Ovary (tissue), 9 donors: ENCODE measurements around the gene GNG4. TPM values are rescaled to one million over a fixed set of nuclear protein-coding genes. Genes with fewer than 3 reads are reported as not detected.

ENCODE experiments used
- DNase-seq, 5 donors: peaks; one replicate each; pipeline ENCODE4 v3.0.0-alpha.2; 2019 to 2020
- H3K27ac ChIP-seq, 2 donors: fragments of 200-600 bp; one replicate each; pipeline versions ENCODE4 v1.5.1 to v1.8.0; 2019 to 2022
- H3K27me3 ChIP-seq: fragments of 200-600 bp; one replicate; pipeline ENCODE4 v1.8.0; 2022
- H3K36me3 ChIP-seq: fragments of 200-600 bp; sonication (generic); one replicate; pipeline ENCODE4 v1.5.1; 2019
- H3K4me1 ChIP-seq: one replicate; pipeline ENCODE4 v1.8.1; 2013; ENCODE audit warnings: mild to moderate bottlenecking, moderate library complexity; ENCODE audit not compliant: insufficient read depth
- H3K4me3 ChIP-seq: fragments of 200-600 bp; sonication (generic); one replicate; pipeline ENCODE4 v1.5.1; 2017
- H3K9me3 ChIP-seq, 2 donors: fragments of 200-600 bp in 1 of 2; sonication (generic) in 1 of 2; one replicate each; pipeline versions ENCODE4 v1.5.1 to v1.8.1; 2013 to 2019; ENCODE audit warnings: mild to moderate bottlenecking in 1 of 2, moderate library complexity in 1 of 2
- CTCF ChIP-seq, 3 donors: fragments of 450-650 bp in 2 of 3; fragments of 200-600 bp in 1 of 3; IDR thresholded peaks; one replicate each; pipeline versions ENCODE4 v1.5.1 to v1.8.0; 2016 to 2022; ENCODE audit warnings: antibody characterized with exemption in 3 of 3, mild to moderate bottlenecking in 1 of 3
- EP300 ChIP-seq: sonication (generic); formaldehyde crosslinking; IDR thresholded peaks from one replicate; pipeline ENCODE4 v1.6.1; 2017; ENCODE audit warnings: antibody characterized with exemption
- POLR2A ChIP-seq: fragments of 450-650 bp; IDR thresholded peaks from one replicate; pipeline ENCODE4 v1.6.1; 2017; ENCODE audit warnings: antibody characterized with exemption, mild to moderate bottlenecking, moderate library complexity
- WGBS, 3 donors: extraction: QIAGEN DNeasy Blood & Tissue Kit in 1 of 3; methylation state at CpG; one replicate each; pipeline versions ENCODE4 v1.1.5 to v1.1.7; 2013 to 2017; 5-methylcytosine and 5-hydroxymethylcytosine counted together
- intact Hi-C, 4 donors: fragments of 100-400 bp; cut with DNase I; formaldehyde crosslinking; loops; one replicate each; pipeline versions ENCODE4 v1.11.0 to v1.15.1; 2022 to 2023
- polyA plus RNA-seq, 2 donors: library from polyadenylated mRNA; stranded (reverse); fragments of 200-250 nt in 1 of 2; fragments of 350-450 nt in 1 of 2; fragmentation: Illumina TruSeq in 1 of 2; extraction: RNeasy Lipid Tissue Mini Kit (QIAGEN cat#74804) in 1 of 2; gene quantifications; one replicate each; pipeline ENCODE4 v1.2.3, GENCODE V29; 2013 to 2014
- total RNA-seq, 7 donors: library from RNA; depleted of rRNA in 2 of 7; stranded (reverse); fragments of >200 nt in 2 of 7; fragmentation: NEBNext Ultra II Directional in 3 of 7; extraction: Animal tissue kit (Norgen Biotek cat#: 25700) in 3 of 7; gene quantifications; one replicate each; pipeline versions ENCODE4 v1.1.0 to v1.2.4, GENCODE V29; 2016 to 2023
- donor health status: DM: no; HTN: no; CAD: no; lungs with moderate emphysema.
- donor health status: DM: no; HTN: no; CAD: no.
- donor health status: Bipolar disorder and iron deficiency.
- donor health status: DM: yes; HTN: yes; CAD: no.
- donor health status: DM: no; HTN: no; CAD: no.
- donor health status: DM: yes; HTN: yes; CAD: no.

Gene GNG4
- total and polyA plus RNA-seq, 9 donors: 14.2 to 62.4 (median 32.1) TPM

- Histone ChIP-seq H3K9me3 (no peaks in the 10 kb centered on the region), H3K4me1 (no peaks in the 10 kb centered on the region), H3K4me3 (no peak overlapping the region), H3K27ac (no peak overlapping the region), H3K36me3 (no peaks in the 10 kb centered on the region), H3K27me3 (no peaks in the 10 kb centered on the region)
- TF ChIP-seq POLR2A: no peak
- no peak for TF ChIP-seq CTCF (IDR thresholded peaks at IDR 0.05)
- no peak for TF ChIP-seq EP300
- no peak for DNase-seq
- intact Hi-C loops: no loop called here
- 83 to 94% (median 88%) methylated on average over 6 of the region's 6 CpGs for WGBS, 3 donors
These were observed 90.9 kb downstream of the GNG4 start for GRCh38 chr1:235558621-235559169.

GRCh38 chr1:235557495-235557894, 92.1 kb downstream of the GNG4 start:
- 86 to 90% (median 87%) methylated on average over 8 of the region's 8 CpGs for WGBS, 3 donors
- intact Hi-C loops: no loop called here
- Histone ChIP-seq H3K27ac (no peak overlapping the region), H3K27me3 (no peaks in the 10 kb centered on the region), H3K4me1 (no peaks in the 10 kb centered on the region), H3K36me3 (no peaks in the 10 kb centered on the region), H3K4me3 (no peak overlapping the region), H3K9me3 (no peaks in the 10 kb centered on the region)
- TF ChIP-seq POLR2A (no peak), EP300 (no peak), CTCF (IDR thresholded peaks at IDR 0.05) (no peak)
- no peak for DNase-seq

GRCh38 chr1:235556807-235557206, 92.8 kb downstream of the GNG4 start:
- no peak for TF ChIP-seq POLR2A
- TF ChIP-seq CTCF (IDR thresholded peaks at IDR 0.05): no peak
- no peak for TF ChIP-seq EP300
- 93 to 95% (median 94%) methylated on average over 11 of the region's 11 CpGs for WGBS, 3 donors
- H3K27me3 ChIP-seq: no peaks in the 10 kb centered on the region
- no peaks in the 10 kb centered on the region for H3K36me3 ChIP-seq
- no peaks in the 10 kb centered on the region for H3K4me1 ChIP-seq
- intact Hi-C loops: no loop called here
- no peak overlapping the region for H3K4me3 ChIP-seq
- H3K9me3 ChIP-seq: no peaks in the 10 kb centered on the region
- no peak for DNase-seq
- H3K27ac ChIP-seq: no peak overlapping the region

GRCh38 chr1:235553112-235553551, 96.5 kb downstream of the GNG4 start:
- WGBS, 3 donors: 70 to 79% (median 77%) methylated on average over 5 of the region's 5 CpGs
- intact Hi-C loops: no loop called here
- Histone ChIP-seq H3K4me1 (no peaks in the 10 kb centered on the region), H3K4me3 (no peak overlapping the region), H3K27me3 (no peaks in the 10 kb centered on the region), H3K9me3 (no peaks in the 10 kb centered on the region), H3K27ac (no peak overlapping the region), H3K36me3 (no peaks in the 10 kb centered on the region)
- no peak for TF ChIP-seq EP300
- TF ChIP-seq POLR2A: no peak
- TF ChIP-seq CTCF (IDR thresholded peaks at IDR 0.05): no peak
- DNase-seq: no peak
